Measurements from ENCODE around the gene RXYLT1.

DNA sequence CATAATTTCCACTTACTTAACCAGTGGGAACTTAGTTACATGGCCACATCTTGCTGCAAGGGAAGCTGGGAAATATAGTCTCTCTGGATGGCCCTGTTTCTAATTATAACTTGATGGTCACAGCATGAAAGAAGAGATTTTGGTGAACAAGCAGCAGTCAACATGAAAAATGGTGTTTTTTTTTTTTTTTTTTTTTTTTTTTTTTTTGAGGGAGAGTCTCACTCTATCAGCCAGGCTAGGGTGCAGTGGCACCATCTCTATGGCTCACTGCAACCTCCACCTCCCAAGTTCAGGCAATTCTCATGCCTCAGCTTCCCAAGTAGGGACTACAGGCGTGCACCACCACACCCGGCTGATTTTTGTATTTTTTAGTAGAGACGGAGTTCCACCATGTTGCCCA lies 75.6 kb downstream of the RXYLT1 start:
- no peak for TF ChIP-seq POLR2A (IDR thresholded peaks at IDR 0.05)
- no peak for TF ChIP-seq POLR2AphosphoS5 (IDR thresholded peaks at IDR 0.05)
- no peak for TF ChIP-seq CTCF (IDR thresholded peaks at IDR 0.05)
- no peak for TF ChIP-seq EP300 (IDR thresholded peaks at IDR 0.05; ENCODE audit: low read depth)

All from transverse colon (tissue), 4 donors.